Neuronal stem cell (in vitro differentiated cells): ENCODE measurements around the gene SAYSD1. TPM values are rescaled to one million over a fixed set of nuclear protein-coding genes. Genes with fewer than 3 reads are reported as not detected.
A peak's percentile ranks its signal among the peaks of the same experiment; 100 is the strongest.

Experiments used
- DNase-seq: peaks from one replicate; pipeline ENCODE4 v3.0.0-alpha.2; 2013; ENCODE audit warnings: low spot score
- H2AFZ ChIP-seq: one replicate; pipeline ENCODE4 v1.6.1; 2013; ENCODE audit warnings: mild to moderate bottlenecking, low read length, inconsistent platforms
- H2AK5ac ChIP-seq: 2 replicates; pipeline ENCODE4 v1.6.1; 2013; ENCODE audit warnings: low read depth, mild to moderate bottlenecking, inconsistent platforms, low read length, moderate library complexity, mixed read lengths
- H2BK120ac ChIP-seq: 2 replicates; pipeline ENCODE4 v1.6.1; 2013; ENCODE audit warnings: low read depth, mild to moderate bottlenecking, inconsistent platforms, low read length, moderate library complexity, mixed read lengths
- H2BK12ac ChIP-seq: one replicate; pipeline ENCODE4 v1.6.1; 2013; ENCODE audit warnings: low read length, inconsistent platforms
- H2BK15ac ChIP-seq: 2 replicates; pipeline ENCODE4 v1.6.1; 2013; ENCODE audit warnings: mild to moderate bottlenecking, low read length, inconsistent platforms, mixed read lengths
- H2BK5ac ChIP-seq: one replicate; pipeline ENCODE4 v1.6.1; 2013; ENCODE audit warnings: inconsistent platforms, mild to moderate bottlenecking, low read length, moderate library complexity
- H3K14ac ChIP-seq: one replicate; pipeline ENCODE4 v1.6.1; 2013; ENCODE audit warnings: low read length, inconsistent platforms
- H3K18ac ChIP-seq: 2 replicates; pipeline ENCODE4 v1.6.1; 2013; ENCODE audit warnings: low read length, inconsistent platforms
- H3K23ac ChIP-seq: 2 replicates; pipeline ENCODE4 v1.6.1; 2013; ENCODE audit warnings: low read depth, mild to moderate bottlenecking, mixed read lengths, low read length, inconsistent platforms; ENCODE audit not compliant: poor library complexity
- H3K27ac ChIP-seq: replicated peaks from 3 replicates; pipeline ENCODE4 v1.5.1; 2013; ENCODE audit warnings: low read length, inconsistent platforms
- H3K27me3 ChIP-seq, 3 experiments: 2 replicates each; pipeline ENCODE4 v1.6.1; 2013; ENCODE audit warnings: low read length in 3 of 3, mild to moderate bottlenecking in 2 of 3, inconsistent platforms in 1 of 3, low read depth in 1 of 3, mixed read lengths in 1 of 3, moderate library complexity in 1 of 3; ENCODE audit not compliant: control insufficient read depth in 3 of 3, insufficient read depth in 3 of 3
- H3K36me3 ChIP-seq, 2 donors: replicated peaks in 1 of 2; 2 replicates each; pipeline ENCODE4 v1.6.1; 2013; ENCODE audit warnings: low read length in 2 of 2; ENCODE audit not compliant: control insufficient read depth in 2 of 2, insufficient read depth in 2 of 2
- H3K4ac ChIP-seq: 2 replicates; pipeline ENCODE4 v1.6.1; 2013; ENCODE audit warnings: inconsistent platforms, mild to moderate bottlenecking, low read length, moderate library complexity
- H3K4me1 ChIP-seq, 2 donors: 1 replicate in 1 of 2; 2 replicates in 1 of 2; pipeline ENCODE4 v1.6.1; 2013; ENCODE audit warnings: low read length in 2 of 2, low read depth in 1 of 2; ENCODE audit not compliant: control insufficient read depth in 2 of 2, insufficient read depth in 1 of 2
- H3K4me2 ChIP-seq: one replicate; pipeline ENCODE4 v1.6.1; 2013; ENCODE audit warnings: mild to moderate bottlenecking, low read length, inconsistent platforms; ENCODE audit not compliant: insufficient read depth, poor library complexity, severe bottlenecking
- H3K4me3 ChIP-seq, 2 donors: 2 replicates each; pipeline ENCODE4 v1.5.1; 2013; ENCODE audit warnings: low read length in 2 of 2, mild to moderate bottlenecking in 2 of 2, inconsistent platforms in 1 of 2, moderate library complexity in 1 of 2
- H3K79me1 ChIP-seq: one replicate; pipeline ENCODE4 v1.6.1; 2013; ENCODE audit warnings: low read depth, mild to moderate bottlenecking, inconsistent platforms, low read length, moderate library complexity
- H3K9ac ChIP-seq: one replicate; pipeline ENCODE4 v1.6.1; 2013; ENCODE audit warnings: mild to moderate bottlenecking, low read depth, low read length, inconsistent platforms; ENCODE audit not compliant: poor library complexity
- H3K9me3 ChIP-seq, 2 donors: replicated peaks in 1 of 2; 2 replicates each; pipeline versions ENCODE3 to v1.6.1; 2013; ENCODE audit warnings: low read length in 2 of 2, mild to moderate bottlenecking in 2 of 2, inconsistent platforms in 1 of 2, low read depth in 1 of 2, mixed read lengths in 1 of 2, moderate library complexity in 1 of 2; ENCODE audit not compliant: control insufficient read depth in 2 of 2, insufficient read depth in 1 of 2
- H4K8ac ChIP-seq: one replicate; pipeline ENCODE4 v1.6.1; 2013; ENCODE audit warnings: low read depth, mild to moderate bottlenecking, inconsistent platforms, low read length, moderate library complexity
- H4K91ac ChIP-seq: one replicate; pipeline ENCODE4 v1.6.1; 2013; ENCODE audit warnings: low read length, low read depth, mild to moderate bottlenecking, inconsistent platforms; ENCODE audit not compliant: poor library complexity
- WGBS, 2 donors: extraction: QIAGEN DNeasy Blood & Tissue Kit; methylation state at CpG; one replicate each; pipeline ENCODE4 v1.1.7; 2013; ENCODE audit warnings: missing lambda C conversion rate in 2 of 2, mixed read lengths in 1 of 2; ENCODE audit not compliant: insufficient read length in 2 of 2, insufficient replicate concordance in 1 of 2; ENCODE audit errors: extremely low coverage in 2 of 2; 5-methylcytosine and 5-hydroxymethylcytosine counted together
- polyA plus RNA-seq, 2 experiments: library from polyadenylated mRNA; stranded (reverse); fragments of 200-250 nt; gene quantifications; one replicate each; pipeline ENCODE4 v1.2.3, GENCODE V29; 2013

The SAYSD1 gene
- 11.2 TPM for polyA plus RNA-seq (2013, experiment 1 of 2)
- polyA plus RNA-seq (2013, experiment 2 of 2), result 11.0 TPM

DNA sequence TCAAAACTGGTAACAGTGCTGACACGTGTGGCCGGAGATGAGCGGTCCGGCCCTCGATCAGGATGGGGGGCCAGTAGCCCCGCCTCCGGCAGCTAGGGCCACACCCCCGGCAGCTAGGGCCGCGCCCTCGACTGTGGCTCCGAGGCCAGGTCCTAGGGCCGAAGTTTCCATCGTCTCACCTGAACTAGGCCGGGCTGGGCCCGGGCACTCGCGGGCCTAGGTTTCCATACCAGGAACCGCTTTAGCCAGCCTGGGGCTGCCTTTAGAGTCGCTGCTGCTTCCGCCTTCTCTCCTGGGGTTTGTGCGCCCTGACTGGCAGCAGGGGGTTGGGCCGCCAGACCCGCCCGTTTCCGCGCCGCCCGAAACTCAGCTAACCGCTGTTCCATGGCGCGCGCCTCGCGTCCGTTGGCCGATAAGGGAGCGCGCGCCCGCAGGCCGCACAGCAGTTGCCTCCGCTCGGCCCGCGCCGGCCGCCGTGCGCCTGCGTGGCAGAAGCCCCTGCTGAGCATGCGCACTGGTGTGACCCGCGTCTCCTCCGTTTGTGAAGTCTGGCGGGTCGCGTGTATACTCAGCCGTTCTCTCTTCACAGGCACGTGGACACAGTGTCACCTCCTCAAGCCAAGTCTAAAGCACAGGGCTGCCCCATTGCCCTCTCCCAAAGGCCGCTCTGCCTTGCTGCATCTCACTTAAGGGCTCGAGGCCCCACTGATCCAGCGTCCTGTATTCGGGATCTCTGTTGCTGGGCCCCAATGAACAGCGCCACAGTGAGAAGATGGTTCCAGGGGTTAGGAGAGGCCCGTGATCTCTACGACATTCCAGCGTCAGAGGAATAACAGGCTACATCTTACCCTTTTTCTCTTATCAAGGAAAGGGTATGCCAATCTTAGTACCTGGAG, at the start of gene SAYSD1:
TSS of gene SAYSD1 (minus strand) at position 483 of the 896 bp plus-strand sequence. CDS start at position 386, 97 bp downstream.
- Histone ChIP-seq H3K27ac (peak within 1 kb of the TSS; percentile 89), H3K79me1 (no peaks in the 10 kb centered on the region), H3K4ac (no peak within 1 kb of the TSS), H3K18ac (peak within 1 kb of the TSS; percentile 99), H3K36me3 (peaks cover 5 to 8% of the 10 kb centered on the region in 2 donors), H3K9me3 (no peaks in the 10 kb centered on the region), H3K4me1 (peaks cover 2 to 4% of the 10 kb centered on the region in 2 donors), H3K14ac (no peak within 1 kb of the TSS), H2AFZ (peak within 1 kb of the TSS; percentile 87), H2AK5ac (no peak within 1 kb of the TSS), H3K23ac (peak within 1 kb of the TSS; percentile 76), H3K9ac (peak within 1 kb of the TSS; percentile 95), H2BK12ac (no peak within 1 kb of the TSS), H3K4me2 (peak within 1 kb of the TSS; percentile 85), H3K27me3 (peaks cover 0 to 30% (median 0%) of the 10 kb centered on the region in 3 experiments), H4K8ac (peak within 1 kb of the TSS; percentile 68), H4K91ac (peak within 1 kb of the TSS; percentile 77), H2BK15ac (no peak within 1 kb of the TSS), H3K4me3 (peak within 1 kb of the TSS; percentile 67 to 84), H2BK120ac (no peak within 1 kb of the TSS), H2BK5ac (peak within 1 kb of the TSS; percentile 98)
- WGBS, 2 donors, result no CpG with 5 or more reads among the region's 68 CpGs
- peak; percentile 92 for DNase-seq

GRCh38 chr6:39157511-39157910, 42.5 kb upstream of the SAYSD1 start:
- H2AK5ac ChIP-seq, result no peak overlapping the region
- H3K9me3 ChIP-seq, result no peaks in the 10 kb centered on the region
- H3K4ac ChIP-seq, result no peak overlapping the region
- H3K4me1 ChIP-seq, result no peaks in the 10 kb centered on the region
- no peak overlapping the region for H4K8ac ChIP-seq
- no peak overlapping the region for H2BK12ac ChIP-seq
- H2BK15ac ChIP-seq, result no peak overlapping the region
- no peak overlapping the region for H3K18ac ChIP-seq
- no peak overlapping the region for H3K27ac ChIP-seq
- no peak for DNase-seq
- H2BK5ac ChIP-seq, result no peak overlapping the region
- no peak overlapping the region for H3K9ac ChIP-seq
- no peak overlapping the region for H3K4me3 ChIP-seq
- no peak overlapping the region for H4K91ac ChIP-seq
- H2BK120ac ChIP-seq, result no peak overlapping the region
- no CpG with 5 or more reads among the region's 3 CpGs for WGBS, 2 donors
- H3K23ac ChIP-seq, result no peak overlapping the region
- H3K36me3 ChIP-seq, result no peaks in the 10 kb centered on the region
- no peak overlapping the region for H2AFZ ChIP-seq
- no peak overlapping the region for H3K14ac ChIP-seq
- peaks cover 0 to under 1% (median 0%) of the 10 kb centered on the region in 3 experiments for H3K27me3 ChIP-seq
- no peak overlapping the region for H3K4me2 ChIP-seq
- H3K79me1 ChIP-seq, result no peaks in the 10 kb centered on the region

DNA sequence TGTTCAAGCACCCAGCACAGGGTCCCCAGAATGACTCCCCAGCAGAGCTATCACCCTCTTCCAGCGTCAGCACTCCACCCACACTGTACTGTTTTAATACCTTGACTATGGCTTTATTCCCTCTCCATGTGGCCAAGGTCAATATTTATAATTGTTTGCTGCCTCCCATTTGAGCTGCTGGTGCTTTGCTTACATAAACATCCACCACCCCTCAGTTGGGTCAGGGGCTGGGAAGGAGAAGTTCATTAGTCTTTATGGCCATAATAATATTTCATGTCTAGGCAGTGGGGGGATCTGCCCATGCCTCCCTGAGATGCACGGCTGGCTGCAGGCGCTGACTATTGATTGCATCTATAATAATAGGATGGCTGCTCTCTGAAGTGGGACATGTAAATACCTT, 41.8 kb upstream of the SAYSD1 start:
- DNase-seq, result no peak
- no peak overlapping the region for H2BK5ac ChIP-seq
- no peaks in the 10 kb centered on the region for H3K4me1 ChIP-seq
- no peaks in the 10 kb centered on the region for H3K9me3 ChIP-seq
- no peaks in the 10 kb centered on the region for H3K36me3 ChIP-seq
- no peak overlapping the region for H3K18ac ChIP-seq
- H2AK5ac ChIP-seq, result no peak overlapping the region
- no peak overlapping the region for H3K23ac ChIP-seq
- H3K27me3 ChIP-seq, result peaks cover 0 to 6% (median 0%) of the 10 kb centered on the region in 3 experiments
- H2AFZ ChIP-seq, result no peak overlapping the region
- H2BK120ac ChIP-seq, result no peak overlapping the region
- no peak overlapping the region for H3K9ac ChIP-seq
- H4K8ac ChIP-seq, result no peak overlapping the region
- H3K27ac ChIP-seq, result no peak overlapping the region
- no peak overlapping the region for H4K91ac ChIP-seq
- WGBS, 2 donors, result no CpG with 5 or more reads among the region's 3 CpGs
- H3K4me2 ChIP-seq, result no peak overlapping the region
- no peak overlapping the region for H3K4ac ChIP-seq
- H2BK12ac ChIP-seq, result no peak overlapping the region
- no peak overlapping the region for H2BK15ac ChIP-seq
- H3K4me3 ChIP-seq, result no peak overlapping the region
- H3K14ac ChIP-seq, result no peak overlapping the region
- H3K79me1 ChIP-seq, result no peaks in the 10 kb centered on the region

DNA sequence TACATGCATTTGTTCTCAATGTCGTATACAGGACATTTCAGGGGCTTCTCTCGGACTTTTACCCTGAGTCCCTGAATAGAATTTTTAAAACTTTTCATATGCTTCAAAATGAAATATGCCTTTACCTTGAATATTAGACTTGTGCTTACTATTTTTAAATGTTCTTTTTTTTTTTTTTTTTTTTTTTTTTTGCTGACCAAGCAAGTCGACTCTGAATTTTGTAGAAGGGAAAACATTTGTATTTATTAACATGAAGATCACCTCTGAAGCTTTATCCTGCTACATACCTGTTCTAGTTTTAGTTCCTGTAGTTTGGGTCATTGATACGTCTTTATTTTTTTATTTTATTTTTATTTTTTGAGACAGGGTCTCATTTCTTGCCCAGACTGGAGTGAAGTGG, 39.7 kb upstream of the SAYSD1 start:
- H2BK15ac ChIP-seq, result no peak overlapping the region
- H2AFZ ChIP-seq, result no peak overlapping the region
- H3K4me2 ChIP-seq, result no peak overlapping the region
- H2BK12ac ChIP-seq, result no peak overlapping the region
- H4K91ac ChIP-seq, result no peak overlapping the region
- H2BK120ac ChIP-seq, result no peak overlapping the region
- no peak overlapping the region for H3K27ac ChIP-seq
- H3K36me3 ChIP-seq, result no peaks in the 10 kb centered on the region
- no peaks in the 10 kb centered on the region for H3K79me1 ChIP-seq
- WGBS, 2 donors, result no CpG with 5 or more reads among the region's 4 CpGs
- no peak for DNase-seq
- H3K14ac ChIP-seq, result no peak overlapping the region
- no peak overlapping the region for H4K8ac ChIP-seq
- H3K27me3 ChIP-seq, result peaks cover 0 to 14% (median 0%) of the 10 kb centered on the region in 3 experiments
- H3K18ac ChIP-seq, result no peak overlapping the region
- H3K4me1 ChIP-seq, result no peaks in the 10 kb centered on the region
- H2BK5ac ChIP-seq, result no peak overlapping the region
- no peak overlapping the region for H2AK5ac ChIP-seq
- no peak overlapping the region for H3K4ac ChIP-seq
- no peaks in the 10 kb centered on the region for H3K9me3 ChIP-seq
- no peak overlapping the region for H3K4me3 ChIP-seq
- H3K9ac ChIP-seq, result no peak overlapping the region
- H3K23ac ChIP-seq, result no peak overlapping the region
